Vagina (tissue), 2 donors: Measurements from ENCODE around the gene STT3B. TPM values are rescaled to one million over a fixed set of nuclear protein-coding genes. Genes with fewer than 3 reads are reported as not detected.

Experiments
- DNase-seq, 2 donors: peaks; one replicate each; pipeline ENCODE4 v3.0.0-alpha.2; 2017; ENCODE audit errors: extremely low spot score in 2 of 2
- H3K27ac ChIP-seq: fragments of 200-600 bp; sonication (generic); one replicate; pipeline ENCODE4 v1.5.1; 2019
- H3K27me3 ChIP-seq: fragments of 200-600 bp; sonication (generic); one replicate; pipeline ENCODE4 v1.5.1; 2019
- H3K36me3 ChIP-seq, 2 donors: fragments of 200-600 bp; sonication (generic); one replicate each; pipeline ENCODE4 v1.5.1; 2017 to 2019
- H3K4me1 ChIP-seq: fragments of 200-600 bp; sonication (generic); one replicate; pipeline ENCODE4 v1.5.1; 2019
- H3K4me3 ChIP-seq, 2 donors: fragments of 200-600 bp; sonication (generic); 1 replicate in 1 of 2; 2 replicates in 1 of 2; pipeline ENCODE4 v1.5.1; 2016 to 2019
- H3K9me3 ChIP-seq: fragments of 200-600 bp; sonication (generic); one replicate; pipeline ENCODE4 v1.5.1; 2019
- POLR2A ChIP-seq, 2 donors: fragments of 450-650 bp; IDR thresholded peaks; one replicate each; pipeline ENCODE4 v1.6.1; 2017; ENCODE audit warnings: antibody characterized with exemption in 2 of 2, mild to moderate bottlenecking in 2 of 2, moderate library complexity in 2 of 2
- POLR2AphosphoS5 ChIP-seq, 2 donors: sonication (generic); formaldehyde crosslinking; IDR thresholded peaks; one replicate each; pipeline ENCODE4 v1.9.0; 2017; ENCODE audit warnings: antibody characterized with exemption in 2 of 2, mild to moderate bottlenecking in 2 of 2, low read depth in 1 of 2; ENCODE audit not compliant: insufficient read depth in 1 of 2
- intact Hi-C: fragments of 100-400 bp; cut with DNase I; formaldehyde crosslinking; loops from one replicate; pipeline ENCODE4 v1.15.1; 2023
- total RNA-seq: library from RNA; depleted of rRNA; stranded (reverse); fragments of >200 nt; gene quantifications from one replicate; pipeline ENCODE4 v1.2.3, GENCODE V29; 2016
- TF ChIP-seq, protein P1 (sequence below), 3 experiments: fragments of 450-650 bp in 2 of 3; fragments of 200-600 bp in 1 of 3; sonication (generic) in 1 of 3; IDR thresholded peaks; one replicate each; pipeline ENCODE4 v1.5.1; 2017 to 2019; ENCODE audit warnings: antibody characterized with exemption in 3 of 3, mild to moderate bottlenecking in 2 of 3, moderate library complexity in 2 of 3

The STT3B gene
- total RNA-seq, 1 donor from 2014 or later, result 65.3 TPM

DNA sequence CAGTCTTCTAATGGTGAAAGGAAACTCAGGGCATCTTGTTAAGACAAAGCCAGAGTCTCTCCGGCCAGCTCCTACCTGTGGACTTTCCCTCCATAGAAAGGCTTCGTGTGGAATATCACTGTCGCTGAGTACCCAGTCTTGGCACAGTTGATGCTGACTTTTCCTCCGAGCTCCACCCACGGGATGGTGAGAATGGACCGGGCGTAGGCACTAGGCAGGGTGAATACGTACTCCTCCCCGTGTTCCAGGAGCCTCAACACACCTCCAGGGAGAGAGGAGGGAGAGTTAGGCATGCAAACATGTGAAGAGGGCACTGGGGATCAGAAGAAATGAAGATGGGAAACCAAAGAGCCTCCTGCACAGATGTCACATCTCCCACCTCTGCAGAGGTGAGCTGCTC is 138.0 kb downstream of the STT3B start:
- H3K27me3 ChIP-seq, result no peaks in the 10 kb centered on the region
- H3K9me3 ChIP-seq, result no peaks in the 10 kb centered on the region
- H3K4me3 ChIP-seq, result no peak overlapping the region
- DNase-seq, result no peak
- TF ChIP-seq POLR2A (IDR thresholded peaks at IDR 0.05), result no peak
- TF ChIP-seq, protein P1, sequence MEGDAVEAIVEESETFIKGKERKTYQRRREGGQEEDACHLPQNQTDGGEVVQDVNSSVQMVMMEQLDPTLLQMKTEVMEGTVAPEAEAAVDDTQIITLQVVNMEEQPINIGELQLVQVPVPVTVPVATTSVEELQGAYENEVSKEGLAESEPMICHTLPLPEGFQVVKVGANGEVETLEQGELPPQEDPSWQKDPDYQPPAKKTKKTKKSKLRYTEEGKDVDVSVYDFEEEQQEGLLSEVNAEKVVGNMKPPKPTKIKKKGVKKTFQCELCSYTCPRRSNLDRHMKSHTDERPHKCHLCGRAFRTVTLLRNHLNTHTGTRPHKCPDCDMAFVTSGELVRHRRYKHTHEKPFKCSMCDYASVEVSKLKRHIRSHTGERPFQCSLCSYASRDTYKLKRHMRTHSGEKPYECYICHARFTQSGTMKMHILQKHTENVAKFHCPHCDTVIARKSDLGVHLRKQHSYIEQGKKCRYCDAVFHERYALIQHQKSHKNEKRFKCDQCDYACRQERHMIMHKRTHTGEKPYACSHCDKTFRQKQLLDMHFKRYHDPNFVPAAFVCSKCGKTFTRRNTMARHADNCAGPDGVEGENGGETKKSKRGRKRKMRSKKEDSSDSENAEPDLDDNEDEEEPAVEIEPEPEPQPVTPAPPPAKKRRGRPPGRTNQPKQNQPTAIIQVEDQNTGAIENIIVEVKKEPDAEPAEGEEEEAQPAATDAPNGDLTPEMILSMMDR (IDR thresholded peaks at IDR 0.05), result no peak
- TF ChIP-seq POLR2AphosphoS5 (IDR thresholded peaks at IDR 0.05; ENCODE audit: insufficient read depth in 1 of 2, low read depth in 1 of 2), result no peak
- H3K36me3 ChIP-seq, result no peaks in the 10 kb centered on the region
- no peaks in the 10 kb centered on the region for H3K4me1 ChIP-seq
- H3K27ac ChIP-seq, result no peak overlapping the region
- intact Hi-C loops, result no loop called here

DNA sequence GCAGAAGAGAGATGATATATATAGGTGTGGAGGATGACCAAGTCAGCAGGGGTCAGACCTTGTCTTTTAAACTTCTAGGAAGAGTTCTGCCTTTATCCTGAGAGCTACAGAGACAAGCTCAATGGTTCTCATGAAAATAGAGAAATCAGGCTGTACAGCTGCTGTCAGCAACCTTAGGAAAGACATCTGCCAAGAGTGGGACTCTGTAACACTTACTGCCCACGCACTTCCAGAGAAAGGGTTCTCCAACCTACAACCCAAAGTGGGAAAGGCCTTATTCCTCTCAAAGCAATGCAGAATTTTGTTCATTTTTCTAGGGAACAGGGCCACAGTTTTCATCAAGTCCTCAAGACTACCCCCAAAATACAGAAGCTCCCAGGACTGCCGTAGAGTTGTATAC is 138.7 kb downstream of the STT3B start:
- Histone ChIP-seq H3K4me3 (no peak overlapping the region), H3K9me3 (no peaks in the 10 kb centered on the region), H3K36me3 (no peaks in the 10 kb centered on the region), H3K27ac (no peak overlapping the region), H3K4me1 (no peaks in the 10 kb centered on the region), H3K27me3 (no peaks in the 10 kb centered on the region)
- intact Hi-C loops, result no loop called here
- no peak for DNase-seq
- TF ChIP-seq, protein P1 (IDR thresholded peaks at IDR 0.05), result no peak
- TF ChIP-seq POLR2AphosphoS5 (IDR thresholded peaks at IDR 0.05; ENCODE audit: insufficient read depth in 1 of 2, low read depth in 1 of 2) (no peak), POLR2A (IDR thresholded peaks at IDR 0.05) (no peak)

DNA sequence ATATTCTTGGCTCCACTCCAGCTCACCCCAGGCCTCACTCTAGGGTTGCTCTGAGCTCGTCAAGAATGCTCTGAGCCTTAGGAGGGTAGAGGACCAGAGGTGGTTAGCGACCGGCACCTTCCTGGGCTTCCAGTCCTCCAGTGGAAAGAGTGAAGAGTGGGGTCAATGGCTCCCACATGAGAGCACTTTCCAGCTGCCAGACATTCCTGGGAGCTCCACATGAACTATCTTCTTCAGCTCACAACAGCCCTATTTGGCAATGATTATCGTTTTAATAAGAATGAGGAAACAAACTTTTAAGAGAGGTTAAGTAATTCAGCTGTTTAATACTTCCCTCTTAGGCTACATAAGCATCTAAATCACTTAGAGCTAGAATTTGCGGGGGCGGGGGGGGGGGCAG is 139.3 kb downstream of the STT3B start:
- DNase-seq, result no peak
- H3K4me3 ChIP-seq, result no peak overlapping the region
- no peak overlapping the region for H3K27ac ChIP-seq
- intact Hi-C loops, result no loop called here
- no peaks in the 10 kb centered on the region for H3K9me3 ChIP-seq
- no peak for TF ChIP-seq POLR2A (IDR thresholded peaks at IDR 0.05)
- TF ChIP-seq, protein P1 (IDR thresholded peaks at IDR 0.05), result no peak
- H3K27me3 ChIP-seq, result no peaks in the 10 kb centered on the region
- no peaks in the 10 kb centered on the region for H3K36me3 ChIP-seq
- no peaks in the 10 kb centered on the region for H3K4me1 ChIP-seq

DNA sequence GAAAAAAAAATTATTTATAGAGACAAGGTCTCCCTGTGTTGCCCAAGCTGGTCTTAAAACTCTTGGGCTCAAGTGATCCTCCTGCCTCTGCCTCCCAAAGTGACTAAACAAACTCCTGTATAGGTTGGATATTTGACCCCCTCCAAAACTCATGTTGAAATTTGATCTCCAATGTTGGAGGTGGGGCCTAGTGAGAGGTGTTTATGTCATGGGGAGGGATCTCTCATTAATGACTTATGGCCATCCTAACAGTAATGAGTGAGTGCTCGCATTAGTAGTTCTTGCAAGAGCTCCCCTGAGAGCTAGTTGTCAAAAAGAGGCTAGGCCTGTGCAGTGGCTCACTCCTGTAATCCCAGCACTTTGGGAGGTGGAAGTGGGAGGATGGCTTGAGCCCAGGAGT is 141.2 kb downstream of the STT3B start:
- Histone ChIP-seq H3K4me1 (no peaks in the 10 kb centered on the region), H3K36me3 (no peaks in the 10 kb centered on the region), H3K4me3 (no peak overlapping the region), H3K27me3 (no peaks in the 10 kb centered on the region), H3K9me3 (no peaks in the 10 kb centered on the region), H3K27ac (no peak overlapping the region)
- DNase-seq, result no peak
- TF ChIP-seq POLR2A (IDR thresholded peaks at IDR 0.05) (no peak), POLR2AphosphoS5 (IDR thresholded peaks at IDR 0.05; ENCODE audit: insufficient read depth in 1 of 2, low read depth in 1 of 2) (no peak)
- TF ChIP-seq, protein P1 (IDR thresholded peaks at IDR 0.05), result no peak
- intact Hi-C loops, result no loop called here

DNA sequence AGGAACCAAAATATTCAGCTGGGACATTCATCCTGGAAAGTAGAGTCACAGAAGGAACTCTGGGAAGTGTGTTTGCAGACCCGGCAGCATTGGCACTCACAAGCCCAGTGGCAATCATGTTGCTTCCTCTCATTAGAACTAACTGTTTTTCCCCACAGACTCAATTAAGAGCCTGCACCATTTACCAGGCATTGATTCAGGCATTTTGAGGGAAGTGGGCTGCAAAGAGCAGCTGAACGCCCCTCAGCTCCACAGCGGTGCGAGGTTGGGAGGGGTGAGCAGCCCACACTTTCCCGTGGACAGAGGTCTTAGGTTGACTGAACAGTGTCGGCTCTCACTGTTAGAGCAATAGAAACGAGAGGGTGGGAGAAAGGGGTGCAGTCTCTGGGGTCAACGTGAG is 143.8 kb downstream of the STT3B start:
- TF ChIP-seq POLR2A (IDR thresholded peaks at IDR 0.05) (no peak), POLR2AphosphoS5 (IDR thresholded peaks at IDR 0.05; ENCODE audit: insufficient read depth in 1 of 2, low read depth in 1 of 2) (no peak)
- TF ChIP-seq, protein P1 (IDR thresholded peaks at IDR 0.05), result no peak
- Histone ChIP-seq H3K27ac (no peak overlapping the region), H3K4me3 (no peak overlapping the region), H3K27me3 (no peaks in the 10 kb centered on the region), H3K9me3 (no peaks in the 10 kb centered on the region), H3K36me3 (no peaks in the 10 kb centered on the region), H3K4me1 (no peaks in the 10 kb centered on the region)
- DNase-seq, result no peak
- intact Hi-C loops, result no loop called here
